K562 (cell line): ENCODE results near the gene MLLT6. TPM values are rescaled to one million over a fixed set of nuclear protein-coding genes. Genes with fewer than 3 reads are reported as not detected.
A peak's percentile ranks its signal among the peaks of the same experiment; 100 is the strongest.

Experiments
- CBFA2T2 ChIP-seq: fragments of 450-650 bp; conservative IDR thresholded peaks from 2 replicates; pipeline ENCODE4 v1.6.1; 2017; ENCODE audit warnings: mild to moderate bottlenecking
- CBFA2T3 ChIP-seq: fragments of 450-650 bp; IDR thresholded peaks from 2 replicates; pipeline ENCODE4 v1.6.1; 2017
- JUN ChIP-seq, 2 experiments: sonication (generic) in 1 of 2; formaldehyde crosslinking in 1 of 2; IDR thresholded peaks; 2 replicates each; pipeline versions ENCODE4 v1.6.1 to v1.8.0; 2012 to 2022; ENCODE audit warnings: borderline replicate concordance in 2 of 2, mild to moderate bottlenecking in 2 of 2, improper control_type of control experiment in 1 of 2, low read depth in 1 of 2, low read length in 1 of 2, missing genetic modification reagents in 1 of 2
- JUND ChIP-seq, 2 experiments: IDR thresholded peaks; 2 replicates in 1 of 2; 3 replicates in 1 of 2; pipeline ENCODE4 v1.6.1; 2011; ENCODE audit warnings: borderline replicate concordance in 2 of 2, low read depth in 2 of 2, low read length in 2 of 2, improper control_type of control experiment in 1 of 2, missing biosample characterization in 1 of 2, missing genetic modification characterization in 1 of 2, missing genetic modification reagents in 1 of 2
- KDM4B ChIP-seq, 2 experiments: fragments of 450-650 bp in 1 of 2; sonication (generic) in 1 of 2; IDR thresholded peaks; 2 replicates each; pipeline ENCODE4 v1.6.1; 2016 to 2017; ENCODE audit warnings: borderline replicate concordance in 2 of 2, antibody characterized with exemption in 1 of 2, low read depth in 1 of 2, mild to moderate bottlenecking in 1 of 2
- KLF13 ChIP-seq: fragments of 450-650 bp; IDR thresholded peaks from 2 replicates; pipeline ENCODE4 v1.6.1; 2016; ENCODE audit warnings: missing genetic modification characterization, low read depth, mild to moderate bottlenecking, missing compliant biosample characterization, moderate library complexity, borderline replicate concordance
- PHF20 ChIP-seq: fragments of 450-650 bp; IDR thresholded peaks from 2 replicates; pipeline ENCODE4 v1.6.1; 2018; ENCODE audit not compliant: partially characterized antibody
- SAP30 ChIP-seq: fragments of 200-600 bp; sonication (generic); IDR thresholded peaks from 2 replicates; pipeline ENCODE4 v1.6.1; 2012; ENCODE audit warnings: borderline replicate concordance, low read depth, mild to moderate bottlenecking, moderate library complexity, low read length, control low read depth, inconsistent platforms; ENCODE audit not compliant: insufficient read depth, poor library complexity, severe bottlenecking
- SIN3A ChIP-seq, 2 experiments: fragments of 150-350 bp in 1 of 2; IDR thresholded peaks; 2 replicates each; pipeline ENCODE4 v1.6.1; 2011 to 2016; ENCODE audit warnings: borderline replicate concordance in 2 of 2, low read depth in 2 of 2, low read length in 2 of 2, mild to moderate bottlenecking in 2 of 2, moderate library complexity in 2 of 2; ENCODE audit not compliant: control insufficient read depth in 1 of 2
- TRIM28 ChIP-seq: fragments of 450-650 bp; IDR thresholded peaks from 2 replicates; pipeline ENCODE4 v1.6.1; 2017
- polyA plus RNA-seq, 8 experiments: library from polyadenylated mRNA; depleted of rRNA in 4 of 8; stranded (reverse) in 5 of 8; unstranded in 3 of 8; fragments of >200 nt; fragmentation: Nextera tagmentation in 2 of 8; fragmentation: Illumina TruSeq in 1 of 8; extraction: Ambion mirVana in 2 of 8; extraction: Trizol in 1 of 8; gene quantifications; 2 replicates each; pipeline versions ENCODE4 v1.2.1 to v1.2.3, GENCODE V29; 2011 to 2014; ENCODE audit warnings: inconsistent platforms in 1 of 8, missing spikeins in 1 of 8
- total RNA-seq, 7 experiments: library from RNA; depleted of rRNA in 6 of 7; stranded (reverse); fragments of >200 nt in 6 of 7; fragmentation: Illumina TruSeq in 2 of 7; extraction: Trizol in 2 of 7; gene quantifications; 2 replicates each; pipeline versions ENCODE4 v1.2.1 to v1.2.3, GENCODE V29; 2011 to 2021; ENCODE audit warnings: low replicate concordance in 1 of 7
- TF ChIP-seq, protein P1 (sequence below): fragments of 200-600 bp; sonication (generic); IDR thresholded peaks from one replicate; pipeline ENCODE4 v1.6.1; 2012; ENCODE audit warnings: mild to moderate bottlenecking, low read depth, low read length, inconsistent platforms
- TF ChIP-seq, protein P2 (sequence below): sonication (generic); formaldehyde crosslinking; IDR thresholded peaks from 2 replicates; pipeline ENCODE4 v1.9.0; 2022; ENCODE audit warnings: mild to moderate bottlenecking, missing genetic modification reagents

Gene MLLT6
- total and polyA plus RNA-seq, 9 of the 15 experiments (the other 6 are each of a cell fraction or from before 2014, with no cell fraction given), result 3.1 to 71.7 (median 30.0) TPM

DNA sequence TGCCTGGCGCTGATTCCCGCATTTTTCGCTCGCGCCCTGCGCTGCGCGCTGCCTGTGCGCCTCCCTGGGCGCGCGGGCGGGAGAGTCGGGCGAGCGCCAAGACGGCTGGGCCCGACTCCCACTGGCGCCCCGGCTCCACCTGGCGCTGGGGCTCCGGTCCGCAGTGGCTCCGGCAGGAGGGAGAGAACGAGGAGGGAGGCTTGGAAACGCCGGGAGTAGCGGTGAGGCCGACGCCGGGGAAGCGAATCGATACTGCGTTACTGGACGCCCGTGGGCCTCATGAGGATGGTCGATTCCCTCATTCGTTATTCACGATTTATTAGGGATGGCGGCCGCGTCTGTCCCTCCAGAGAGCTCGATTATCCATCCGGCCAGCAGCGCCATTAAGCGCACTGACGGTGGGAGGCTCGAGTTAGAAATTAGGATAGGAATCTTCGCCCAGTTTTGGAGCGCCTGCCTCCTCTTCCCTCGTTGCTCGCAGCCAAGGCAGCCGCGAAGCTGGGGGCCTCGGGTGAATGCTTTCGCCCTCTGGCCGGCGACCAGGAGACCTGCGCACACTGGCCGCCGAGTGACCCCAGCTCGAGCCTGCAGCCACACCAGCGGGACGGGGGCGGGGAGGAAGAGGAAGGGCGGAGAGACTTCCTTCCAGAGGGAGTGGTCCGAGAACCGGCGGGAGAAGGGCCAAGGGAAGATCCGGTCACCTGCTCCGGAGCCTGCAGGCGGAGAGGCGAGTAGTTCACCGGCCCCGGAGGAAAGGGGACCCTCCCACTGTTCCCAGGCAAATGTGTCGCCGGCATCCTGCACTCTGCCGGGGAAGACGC, 44.4 kb downstream of the MLLT6 start (continued):
- peak; percentile 33; the same call in 1 of the 2 replicates for TF ChIP-seq CBFA2T2
- TF ChIP-seq, protein P1, sequence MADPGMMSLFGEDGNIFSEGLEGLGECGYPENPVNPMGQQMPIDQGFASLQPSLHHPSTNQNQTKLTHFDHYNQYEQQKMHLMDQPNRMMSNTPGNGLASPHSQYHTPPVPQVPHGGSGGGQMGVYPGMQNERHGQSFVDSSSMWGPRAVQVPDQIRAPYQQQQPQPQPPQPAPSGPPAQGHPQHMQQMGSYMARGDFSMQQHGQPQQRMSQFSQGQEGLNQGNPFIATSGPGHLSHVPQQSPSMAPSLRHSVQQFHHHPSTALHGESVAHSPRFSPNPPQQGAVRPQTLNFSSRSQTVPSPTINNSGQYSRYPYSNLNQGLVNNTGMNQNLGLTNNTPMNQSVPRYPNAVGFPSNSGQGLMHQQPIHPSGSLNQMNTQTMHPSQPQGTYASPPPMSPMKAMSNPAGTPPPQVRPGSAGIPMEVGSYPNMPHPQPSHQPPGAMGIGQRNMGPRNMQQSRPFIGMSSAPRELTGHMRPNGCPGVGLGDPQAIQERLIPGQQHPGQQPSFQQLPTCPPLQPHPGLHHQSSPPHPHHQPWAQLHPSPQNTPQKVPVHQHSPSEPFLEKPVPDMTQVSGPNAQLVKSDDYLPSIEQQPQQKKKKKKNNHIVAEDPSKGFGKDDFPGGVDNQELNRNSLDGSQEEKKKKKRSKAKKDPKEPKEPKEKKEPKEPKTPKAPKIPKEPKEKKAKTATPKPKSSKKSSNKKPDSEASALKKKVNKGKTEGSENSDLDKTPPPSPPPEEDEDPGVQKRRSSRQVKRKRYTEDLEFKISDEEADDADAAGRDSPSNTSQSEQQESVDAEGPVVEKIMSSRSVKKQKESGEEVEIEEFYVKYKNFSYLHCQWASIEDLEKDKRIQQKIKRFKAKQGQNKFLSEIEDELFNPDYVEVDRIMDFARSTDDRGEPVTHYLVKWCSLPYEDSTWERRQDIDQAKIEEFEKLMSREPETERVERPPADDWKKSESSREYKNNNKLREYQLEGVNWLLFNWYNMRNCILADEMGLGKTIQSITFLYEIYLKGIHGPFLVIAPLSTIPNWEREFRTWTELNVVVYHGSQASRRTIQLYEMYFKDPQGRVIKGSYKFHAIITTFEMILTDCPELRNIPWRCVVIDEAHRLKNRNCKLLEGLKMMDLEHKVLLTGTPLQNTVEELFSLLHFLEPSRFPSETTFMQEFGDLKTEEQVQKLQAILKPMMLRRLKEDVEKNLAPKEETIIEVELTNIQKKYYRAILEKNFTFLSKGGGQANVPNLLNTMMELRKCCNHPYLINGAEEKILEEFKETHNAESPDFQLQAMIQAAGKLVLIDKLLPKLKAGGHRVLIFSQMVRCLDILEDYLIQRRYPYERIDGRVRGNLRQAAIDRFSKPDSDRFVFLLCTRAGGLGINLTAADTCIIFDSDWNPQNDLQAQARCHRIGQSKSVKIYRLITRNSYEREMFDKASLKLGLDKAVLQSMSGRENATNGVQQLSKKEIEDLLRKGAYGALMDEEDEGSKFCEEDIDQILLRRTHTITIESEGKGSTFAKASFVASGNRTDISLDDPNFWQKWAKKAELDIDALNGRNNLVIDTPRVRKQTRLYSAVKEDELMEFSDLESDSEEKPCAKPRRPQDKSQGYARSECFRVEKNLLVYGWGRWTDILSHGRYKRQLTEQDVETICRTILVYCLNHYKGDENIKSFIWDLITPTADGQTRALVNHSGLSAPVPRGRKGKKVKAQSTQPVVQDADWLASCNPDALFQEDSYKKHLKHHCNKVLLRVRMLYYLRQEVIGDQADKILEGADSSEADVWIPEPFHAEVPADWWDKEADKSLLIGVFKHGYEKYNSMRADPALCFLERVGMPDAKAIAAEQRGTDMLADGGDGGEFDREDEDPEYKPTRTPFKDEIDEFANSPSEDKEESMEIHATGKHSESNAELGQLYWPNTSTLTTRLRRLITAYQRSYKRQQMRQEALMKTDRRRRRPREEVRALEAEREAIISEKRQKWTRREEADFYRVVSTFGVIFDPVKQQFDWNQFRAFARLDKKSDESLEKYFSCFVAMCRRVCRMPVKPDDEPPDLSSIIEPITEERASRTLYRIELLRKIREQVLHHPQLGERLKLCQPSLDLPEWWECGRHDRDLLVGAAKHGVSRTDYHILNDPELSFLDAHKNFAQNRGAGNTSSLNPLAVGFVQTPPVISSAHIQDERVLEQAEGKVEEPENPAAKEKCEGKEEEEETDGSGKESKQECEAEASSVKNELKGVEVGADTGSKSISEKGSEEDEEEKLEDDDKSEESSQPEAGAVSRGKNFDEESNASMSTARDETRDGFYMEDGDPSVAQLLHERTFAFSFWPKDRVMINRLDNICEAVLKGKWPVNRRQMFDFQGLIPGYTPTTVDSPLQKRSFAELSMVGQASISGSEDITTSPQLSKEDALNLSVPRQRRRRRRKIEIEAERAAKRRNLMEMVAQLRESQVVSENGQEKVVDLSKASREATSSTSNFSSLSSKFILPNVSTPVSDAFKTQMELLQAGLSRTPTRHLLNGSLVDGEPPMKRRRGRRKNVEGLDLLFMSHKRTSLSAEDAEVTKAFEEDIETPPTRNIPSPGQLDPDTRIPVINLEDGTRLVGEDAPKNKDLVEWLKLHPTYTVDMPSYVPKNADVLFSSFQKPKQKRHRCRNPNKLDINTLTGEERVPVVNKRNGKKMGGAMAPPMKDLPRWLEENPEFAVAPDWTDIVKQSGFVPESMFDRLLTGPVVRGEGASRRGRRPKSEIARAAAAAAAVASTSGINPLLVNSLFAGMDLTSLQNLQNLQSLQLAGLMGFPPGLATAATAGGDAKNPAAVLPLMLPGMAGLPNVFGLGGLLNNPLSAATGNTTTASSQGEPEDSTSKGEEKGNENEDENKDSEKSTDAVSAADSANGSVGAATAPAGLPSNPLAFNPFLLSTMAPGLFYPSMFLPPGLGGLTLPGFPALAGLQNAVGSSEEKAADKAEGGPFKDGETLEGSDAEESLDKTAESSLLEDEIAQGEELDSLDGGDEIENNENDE, result no peak
- TF ChIP-seq TRIM28, result 0 out of 2 replicates have a peak, but pooled peaks have one; percentile 32
- 0 out of 4 replicates have a peak, but pooled peaks of 1 of the 2 experiments have one; percentile 26 for TF ChIP-seq KDM4B (IDR thresholded peaks at IDR 0.05; ENCODE audit: borderline replicate concordance in 2 of 2, low read depth in 1 of 2)
- TF ChIP-seq SAP30, result peak; percentile 16
- TF ChIP-seq, protein P2, sequence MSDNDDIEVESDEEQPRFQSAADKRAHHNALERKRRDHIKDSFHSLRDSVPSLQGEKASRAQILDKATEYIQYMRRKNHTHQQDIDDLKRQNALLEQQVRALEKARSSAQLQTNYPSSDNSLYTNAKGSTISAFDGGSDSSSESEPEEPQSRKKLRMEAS (CRISPR knock-in tag), result peak; percentile 49
- TF ChIP-seq JUND (IDR thresholded peaks at IDR 0.05; ENCODE audit: borderline replicate concordance, low read depth, low read length), result 0 out of 2 replicates have a peak, but pooled peaks have one; percentile 2
- peak; percentile 13; the same call in 1 of the 3 replicates for TF ChIP-seq JUND (tag; IDR thresholded peaks at IDR 0.05; ENCODE audit: borderline replicate concordance, low read depth, low read length)
- TF ChIP-seq KLF13 (tag), result no peak
- peak; percentile 14; the same call in 1 of the 2 replicates for TF ChIP-seq CBFA2T3
- TF ChIP-seq JUN (IDR thresholded peaks at IDR 0.05; ENCODE audit: borderline replicate concordance, low read depth, low read length), result peak; percentile 9; the same call in 1 of the 2 replicates
- TF ChIP-seq JUN (CRISPR knock-in tag; IDR thresholded peaks at IDR 0.05; ENCODE audit: borderline replicate concordance), result no peak
- peak in 1 of 2 experiments; percentile 65; a peak in 1 of 4 replicates for TF ChIP-seq SIN3A (IDR thresholded peaks at IDR 0.05; ENCODE audit: borderline replicate concordance in 2 of 2, control insufficient read depth in 1 of 2, low read depth in 2 of 2, low read length in 2 of 2)
- TF ChIP-seq PHF20, result peak; percentile 28
